Ovary (tissue), 9 donors: ENCODE measurements around the gene FAM210A. TPM values are rescaled to one million over a fixed set of nuclear protein-coding genes. Genes with fewer than 3 reads are reported as not detected.

Experiments used
- DNase-seq, 5 donors: peaks; one replicate each; pipeline ENCODE4 v3.0.0-alpha.2; 2019 to 2020
- H3K27ac ChIP-seq, 2 donors: fragments of 200-600 bp; one replicate each; pipeline versions ENCODE4 v1.5.1 to v1.8.0; 2019 to 2022
- H3K27me3 ChIP-seq: fragments of 200-600 bp; one replicate; pipeline ENCODE4 v1.8.0; 2022
- H3K36me3 ChIP-seq: fragments of 200-600 bp; sonication (generic); one replicate; pipeline ENCODE4 v1.5.1; 2019
- H3K4me1 ChIP-seq: one replicate; pipeline ENCODE4 v1.8.1; 2013; ENCODE audit warnings: mild to moderate bottlenecking, moderate library complexity; ENCODE audit not compliant: insufficient read depth
- H3K4me3 ChIP-seq: fragments of 200-600 bp; sonication (generic); one replicate; pipeline ENCODE4 v1.5.1; 2017
- H3K9me3 ChIP-seq, 2 donors: fragments of 200-600 bp in 1 of 2; sonication (generic) in 1 of 2; one replicate each; pipeline versions ENCODE4 v1.5.1 to v1.8.1; 2013 to 2019; ENCODE audit warnings: mild to moderate bottlenecking in 1 of 2, moderate library complexity in 1 of 2
- EP300 ChIP-seq: sonication (generic); formaldehyde crosslinking; IDR thresholded peaks from one replicate; pipeline ENCODE4 v1.6.1; 2017; ENCODE audit warnings: antibody characterized with exemption
- POLR2A ChIP-seq: fragments of 450-650 bp; IDR thresholded peaks from one replicate; pipeline ENCODE4 v1.6.1; 2017; ENCODE audit warnings: antibody characterized with exemption, mild to moderate bottlenecking, moderate library complexity
- WGBS, 3 donors: extraction: QIAGEN DNeasy Blood & Tissue Kit in 1 of 3; methylation state at CpG; one replicate each; pipeline versions ENCODE4 v1.1.5 to v1.1.7; 2013 to 2017; 5-methylcytosine and 5-hydroxymethylcytosine counted together
- intact Hi-C, 4 donors: fragments of 100-400 bp; cut with DNase I; formaldehyde crosslinking; loops; one replicate each; pipeline versions ENCODE4 v1.11.0 to v1.15.1; 2022 to 2023
- polyA plus RNA-seq, 2 donors: library from polyadenylated mRNA; stranded (reverse); fragments of 200-250 nt in 1 of 2; fragments of 350-450 nt in 1 of 2; fragmentation: Illumina TruSeq in 1 of 2; extraction: RNeasy Lipid Tissue Mini Kit (QIAGEN cat#74804) in 1 of 2; gene quantifications; one replicate each; pipeline ENCODE4 v1.2.3, GENCODE V29; 2013 to 2014
- total RNA-seq, 7 donors: library from RNA; depleted of rRNA in 2 of 7; stranded (reverse); fragments of >200 nt in 2 of 7; fragmentation: NEBNext Ultra II Directional in 3 of 7; extraction: Animal tissue kit (Norgen Biotek cat#: 25700) in 3 of 7; gene quantifications; one replicate each; pipeline versions ENCODE4 v1.1.0 to v1.2.4, GENCODE V29; 2016 to 2023
- TF ChIP-seq, protein P1 (sequence below), 3 donors: fragments of 450-650 bp in 2 of 3; fragments of 200-600 bp in 1 of 3; IDR thresholded peaks; one replicate each; pipeline versions ENCODE4 v1.5.1 to v1.8.0; 2016 to 2022; ENCODE audit warnings: antibody characterized with exemption in 3 of 3, mild to moderate bottlenecking in 1 of 3
- donor health status: DM: no; HTN: no; CAD: no; lungs with moderate emphysema.
- donor health status: DM: no; HTN: no; CAD: no.
- donor health status: Bipolar disorder and iron deficiency.
- donor health status: DM: yes; HTN: yes; CAD: no.
- donor health status: DM: no; HTN: no; CAD: no.
- donor health status: DM: yes; HTN: yes; CAD: no.

Gene FAM210A
- total and polyA plus RNA-seq, 9 donors: 4.7 to 15.2 (median 12.6) TPM

DNA sequence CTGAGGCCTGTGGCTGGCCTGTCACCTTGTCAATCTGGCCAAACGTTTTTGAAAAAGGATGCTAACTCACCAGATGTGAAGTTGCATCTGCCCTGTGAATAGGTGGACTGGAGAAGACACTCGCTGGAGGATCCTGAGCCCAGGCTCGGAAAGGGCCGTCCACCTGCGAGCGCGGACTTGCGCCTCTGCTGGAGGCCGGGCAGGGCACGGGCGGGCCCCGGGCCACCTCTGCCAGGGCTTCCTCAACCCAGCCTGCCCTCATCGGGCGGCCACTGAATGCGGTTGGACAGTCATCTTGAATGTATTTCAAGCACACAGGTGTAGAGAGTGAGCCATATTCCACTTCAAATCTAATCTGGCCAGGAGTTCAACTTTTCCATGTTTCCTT lies 83.9 kb downstream of the FAM210A start:
- no peak overlapping the region for H3K4me3 ChIP-seq
- no peak for TF ChIP-seq EP300
- no peak for TF ChIP-seq POLR2A
- TF ChIP-seq, protein P1, sequence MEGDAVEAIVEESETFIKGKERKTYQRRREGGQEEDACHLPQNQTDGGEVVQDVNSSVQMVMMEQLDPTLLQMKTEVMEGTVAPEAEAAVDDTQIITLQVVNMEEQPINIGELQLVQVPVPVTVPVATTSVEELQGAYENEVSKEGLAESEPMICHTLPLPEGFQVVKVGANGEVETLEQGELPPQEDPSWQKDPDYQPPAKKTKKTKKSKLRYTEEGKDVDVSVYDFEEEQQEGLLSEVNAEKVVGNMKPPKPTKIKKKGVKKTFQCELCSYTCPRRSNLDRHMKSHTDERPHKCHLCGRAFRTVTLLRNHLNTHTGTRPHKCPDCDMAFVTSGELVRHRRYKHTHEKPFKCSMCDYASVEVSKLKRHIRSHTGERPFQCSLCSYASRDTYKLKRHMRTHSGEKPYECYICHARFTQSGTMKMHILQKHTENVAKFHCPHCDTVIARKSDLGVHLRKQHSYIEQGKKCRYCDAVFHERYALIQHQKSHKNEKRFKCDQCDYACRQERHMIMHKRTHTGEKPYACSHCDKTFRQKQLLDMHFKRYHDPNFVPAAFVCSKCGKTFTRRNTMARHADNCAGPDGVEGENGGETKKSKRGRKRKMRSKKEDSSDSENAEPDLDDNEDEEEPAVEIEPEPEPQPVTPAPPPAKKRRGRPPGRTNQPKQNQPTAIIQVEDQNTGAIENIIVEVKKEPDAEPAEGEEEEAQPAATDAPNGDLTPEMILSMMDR (IDR thresholded peaks at IDR 0.05): no peak
- intact Hi-C loops: no loop called here
- 91 to 93% (median 92%) methylated on average over 15 of the region's 15 CpGs for WGBS, 3 donors
- no peak for DNase-seq
- H3K27me3 ChIP-seq: peaks cover 2% of the 10 kb centered on the region
- H3K27ac ChIP-seq: peak overlapping the region in 1 of 2 donors; percentile 60
- no peaks in the 10 kb centered on the region for H3K9me3 ChIP-seq
- H3K36me3 ChIP-seq: no peaks in the 10 kb centered on the region
- no peaks in the 10 kb centered on the region for H3K4me1 ChIP-seq

DNA sequence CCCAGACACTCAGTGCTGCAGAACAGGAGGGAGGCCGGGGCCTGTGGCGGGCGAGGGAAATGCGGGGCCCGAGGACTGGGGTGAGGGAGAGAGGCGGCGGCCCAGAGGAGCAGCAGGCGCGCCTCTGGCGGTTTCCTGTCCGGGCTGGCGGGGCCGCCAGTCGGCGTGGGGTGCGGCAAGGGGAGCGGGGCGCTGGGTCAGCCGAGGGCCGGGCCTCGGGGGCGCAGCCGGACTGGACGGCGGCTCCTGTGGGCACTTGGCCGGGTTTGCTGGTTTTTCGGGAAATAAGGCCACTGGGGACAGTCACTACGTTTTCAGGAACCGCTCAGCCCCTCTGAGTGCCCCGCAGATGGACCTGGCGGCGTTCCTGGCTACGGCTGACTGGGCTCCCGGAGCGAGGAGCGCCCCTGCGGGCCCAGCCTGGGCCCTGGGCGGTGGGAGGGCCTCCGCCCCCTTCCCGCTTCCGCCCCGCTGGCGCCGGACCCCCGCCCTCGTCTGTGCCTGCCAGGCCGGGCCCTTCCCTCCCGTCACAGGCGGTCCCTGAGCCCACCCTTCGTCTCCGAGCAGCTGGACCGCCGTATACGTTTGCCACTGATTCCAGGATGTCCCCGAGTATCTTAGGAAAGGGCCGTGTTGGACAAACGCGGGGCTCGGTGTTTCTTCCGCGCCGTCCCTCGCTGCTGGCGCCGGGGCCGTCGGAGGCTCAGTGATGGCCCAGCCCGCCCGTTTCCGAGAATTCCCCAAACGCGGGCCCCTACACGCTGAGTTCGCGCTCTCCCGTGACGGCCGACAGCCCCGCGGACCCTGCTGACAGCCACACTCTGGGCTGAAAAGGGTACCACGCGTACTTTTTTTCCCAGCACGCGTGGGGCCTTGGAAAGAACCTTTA lies 84.6 kb downstream of the FAM210A start:
- H3K4me1 ChIP-seq: no peaks in the 10 kb centered on the region
- H3K4me3 ChIP-seq: peak overlapping the region; percentile 18
- peaks cover 2% of the 10 kb centered on the region for H3K27me3 ChIP-seq
- H3K9me3 ChIP-seq: no peaks in the 10 kb centered on the region
- peak; percentile 26 to 68 (median 54) for DNase-seq
- peak overlapping the region; percentile 9 to 60 for H3K27ac ChIP-seq
- intact Hi-C loops: no loop called here
- TF ChIP-seq, protein P1 (IDR thresholded peaks at IDR 0.05): no peak
- TF ChIP-seq EP300 (no peak), POLR2A (no peak)
- H3K36me3 ChIP-seq: no peaks in the 10 kb centered on the region
- WGBS, 3 donors: 11 to 23% (median 20%) methylated on average over 69 to 84 of the region's 84 CpGs

DNA sequence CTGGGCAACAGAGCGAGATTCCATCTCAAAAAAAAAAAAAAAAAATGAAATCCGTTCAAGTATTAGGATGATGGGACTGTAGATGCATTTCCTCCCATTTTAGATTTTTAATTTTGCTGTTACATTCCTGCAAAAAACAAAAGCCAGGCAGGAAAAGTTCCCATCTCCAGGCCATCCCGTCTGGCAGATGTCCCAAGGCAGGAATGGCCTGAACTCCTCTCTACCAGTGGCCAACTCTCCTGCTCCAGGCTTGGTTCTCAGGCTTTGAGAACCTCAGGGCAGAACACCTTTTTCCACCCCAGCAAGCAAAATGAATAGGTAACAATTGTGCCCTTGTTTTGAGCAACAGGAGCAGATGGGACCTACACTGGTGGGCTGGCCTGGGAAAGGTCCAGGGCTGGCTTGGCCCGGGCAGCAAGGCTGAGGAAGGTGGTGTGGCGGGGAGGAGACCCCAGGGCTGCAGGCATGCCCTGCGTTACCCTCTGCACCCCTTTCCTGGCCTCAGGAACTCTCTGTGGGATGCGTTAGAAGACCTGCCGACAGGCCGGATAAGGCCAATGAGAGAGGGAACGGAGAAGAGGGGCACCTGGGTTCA lies 86.0 kb downstream of the FAM210A start:
- DNase-seq: no peak
- H3K4me3 ChIP-seq: no peak overlapping the region
- no peak overlapping the region for H3K27ac ChIP-seq
- intact Hi-C loops: no loop called here
- TF ChIP-seq EP300 (no peak), POLR2A (no peak)
- TF ChIP-seq, protein P1 (IDR thresholded peaks at IDR 0.05): no peak
- no peaks in the 10 kb centered on the region for H3K9me3 ChIP-seq
- H3K4me1 ChIP-seq: no peaks in the 10 kb centered on the region
- peaks cover 2% of the 10 kb centered on the region for H3K27me3 ChIP-seq
- 84% methylated on average over 10 of the region's 10 CpGs for WGBS, 3 donors
- H3K36me3 ChIP-seq: no peaks in the 10 kb centered on the region

DNA sequence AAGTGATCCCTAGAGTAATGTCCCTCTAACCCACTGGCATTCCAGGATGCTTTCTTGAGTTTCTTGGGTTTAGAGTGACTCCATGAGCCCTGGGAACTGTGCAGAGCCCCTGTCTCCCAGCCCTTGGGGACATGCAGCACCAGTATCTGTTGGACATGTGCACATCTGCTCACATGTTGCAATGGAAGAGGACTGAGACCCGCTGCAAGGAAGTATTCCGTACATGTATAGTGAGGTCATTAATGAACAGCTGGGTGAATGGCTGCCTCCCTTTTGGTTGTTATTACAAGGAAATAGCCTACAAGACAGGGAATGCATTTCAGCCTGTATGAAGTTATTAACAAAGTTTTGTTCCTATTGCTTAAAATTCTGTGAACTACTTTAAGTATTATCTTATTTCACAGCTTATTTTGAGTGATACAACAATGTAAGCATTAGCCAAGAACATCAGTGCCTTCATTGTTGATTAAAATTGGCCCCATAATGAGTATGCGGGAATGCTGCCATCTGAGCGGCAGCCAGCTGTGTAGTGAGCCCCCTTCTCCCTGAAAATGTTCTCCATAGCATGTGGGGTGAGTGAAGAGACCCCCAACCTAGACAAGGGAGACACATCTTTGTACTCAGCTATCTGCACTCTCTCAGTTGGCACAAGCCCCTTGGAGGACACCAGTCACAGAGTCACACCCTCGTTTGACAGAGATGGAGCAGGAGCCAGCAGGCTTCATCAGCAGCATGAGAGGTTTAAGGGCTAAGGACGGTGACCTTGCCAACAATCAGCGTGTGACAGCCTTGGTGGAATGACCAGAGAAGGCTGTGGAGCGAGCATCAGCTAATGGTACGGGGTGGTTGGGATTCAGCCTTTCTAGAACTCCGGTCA lies 87.4 kb downstream of the FAM210A start:
- 73 to 82% (median 75%) methylated on average over 10 of the region's 10 CpGs for WGBS, 3 donors
- H3K4me1 ChIP-seq: no peaks in the 10 kb centered on the region
- TF ChIP-seq, protein P1 (IDR thresholded peaks at IDR 0.05): no peak
- TF ChIP-seq POLR2A (no peak), EP300 (no peak)

More for the DNA sequence above, 87.4 kb downstream of the FAM210A start:
- no peak overlapping the region for H3K4me3 ChIP-seq
- H3K27me3 ChIP-seq: peaks cover 2% of the 10 kb centered on the region
- DNase-seq: no peak
- H3K27ac ChIP-seq: no peak overlapping the region
- no peaks in the 10 kb centered on the region for H3K9me3 ChIP-seq
- H3K36me3 ChIP-seq: no peaks in the 10 kb centered on the region
- intact Hi-C loops: loop anchor here in 1 of 4 donors (10.0 kb wide), 1 partner anchor 424 kb away; the partner anchor contains the start of gene LDLRAD4
